Measurements from ENCODE around the gene MLXIP.

The MLXIP gene

DNA sequence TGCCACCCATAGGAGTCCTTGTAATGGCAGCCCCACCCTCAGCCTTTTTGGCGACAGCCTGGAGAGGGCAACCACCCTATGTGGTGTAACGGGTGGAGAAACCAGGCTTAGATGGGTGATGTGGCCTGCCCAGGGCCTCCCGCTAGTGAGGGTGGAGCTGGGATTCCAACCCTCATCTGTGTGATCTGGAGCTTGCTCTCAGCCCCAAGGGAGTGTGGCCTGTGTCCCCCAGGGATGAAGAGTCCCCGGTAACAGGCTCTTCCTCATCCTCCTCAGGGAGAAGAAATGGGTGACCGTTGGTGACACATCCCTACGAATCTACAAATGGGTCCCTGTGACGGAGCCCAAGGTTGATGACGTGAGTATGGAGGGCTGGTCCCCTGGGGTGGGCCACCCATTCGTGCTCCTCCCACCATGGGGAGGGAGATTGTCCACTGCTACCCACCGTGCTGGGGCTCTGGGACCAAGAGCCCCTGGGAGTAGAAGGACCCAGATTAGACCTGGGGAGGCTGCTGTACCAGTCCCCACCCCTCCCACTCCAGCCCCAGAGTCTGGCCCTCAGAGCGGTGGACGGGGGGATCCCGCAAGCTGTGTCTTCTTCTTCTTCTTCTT, 48.0 kb upstream of the MLXIP start:
- H3K4me1 ChIP-seq (ENCODE audit: control insufficient read depth in 2 of 2, insufficient read depth in 1 of 2, low read depth in 1 of 2, low read length in 2 of 2), result peaks cover 3 to 11% of the 10 kb centered on the region in 2 donors
- H2BK120ac ChIP-seq (ENCODE audit: low read depth, low read length), result no peak overlapping the region
- H3K4me3 ChIP-seq (ENCODE audit: low read length in 2 of 2), result no peak overlapping the region
- H3K4me2 ChIP-seq (ENCODE audit: insufficient read depth, low read length, poor library complexity, severe bottlenecking), result no peak overlapping the region
- no peak overlapping the region for H2BK5ac ChIP-seq (ENCODE audit: low read length)
- no peak for DNase-seq (ENCODE audit: low spot score)
- no peaks in the 10 kb centered on the region for H3K27me3 ChIP-seq (ENCODE audit: control insufficient read depth in 3 of 3, insufficient read depth in 3 of 3, low read depth in 1 of 3, low read length in 3 of 3)
- H2AK5ac ChIP-seq (ENCODE audit: low read depth, low read length), result no peak overlapping the region
- H3K27ac ChIP-seq (replicated peaks; ENCODE audit: low read length), result no peak overlapping the region
- H3K23ac ChIP-seq (ENCODE audit: low read depth, low read length, poor library complexity), result peak overlapping the region; percentile 75
- no peaks in the 10 kb centered on the region for H3K9me3 ChIP-seq (replicated peaks in 1 of 2; ENCODE audit: control insufficient read depth in 2 of 2, insufficient read depth in 1 of 2, low read depth in 1 of 2, low read length in 2 of 2)
- no peak overlapping the region for H4K8ac ChIP-seq (ENCODE audit: low read depth, low read length)
- H3K9ac ChIP-seq (ENCODE audit: low read depth, low read length, poor library complexity), result peak overlapping the region; percentile 13
- H3K36me3 ChIP-seq (replicated peaks in 1 of 2; ENCODE audit: control insufficient read depth in 2 of 2, insufficient read depth in 2 of 2, low read length in 2 of 2), result peaks cover 6 to 49% of the 10 kb centered on the region in 2 donors
- no peak overlapping the region for H3K4ac ChIP-seq (ENCODE audit: low read length)
- no CpG with 5 or more reads among the region's 13 CpGs for WGBS, 2 donors (ENCODE audit: extremely low coverage in 2 of 2, insufficient read length in 2 of 2, insufficient replicate concordance in 1 of 2)
- H3K14ac ChIP-seq (ENCODE audit: low read length), result no peak overlapping the region
- no peak overlapping the region for H4K91ac ChIP-seq (ENCODE audit: low read depth, low read length, poor library complexity)
- no peak overlapping the region for H2AFZ ChIP-seq (ENCODE audit: low read length)
- H3K18ac ChIP-seq (ENCODE audit: low read length), result no peak overlapping the region
- H3K79me1 ChIP-seq (ENCODE audit: low read depth, low read length), result peaks cover 25% of the 10 kb centered on the region
- H2BK15ac ChIP-seq (ENCODE audit: low read length), result no peak overlapping the region
- H2BK12ac ChIP-seq (ENCODE audit: low read length), result no peak overlapping the region

DNA sequence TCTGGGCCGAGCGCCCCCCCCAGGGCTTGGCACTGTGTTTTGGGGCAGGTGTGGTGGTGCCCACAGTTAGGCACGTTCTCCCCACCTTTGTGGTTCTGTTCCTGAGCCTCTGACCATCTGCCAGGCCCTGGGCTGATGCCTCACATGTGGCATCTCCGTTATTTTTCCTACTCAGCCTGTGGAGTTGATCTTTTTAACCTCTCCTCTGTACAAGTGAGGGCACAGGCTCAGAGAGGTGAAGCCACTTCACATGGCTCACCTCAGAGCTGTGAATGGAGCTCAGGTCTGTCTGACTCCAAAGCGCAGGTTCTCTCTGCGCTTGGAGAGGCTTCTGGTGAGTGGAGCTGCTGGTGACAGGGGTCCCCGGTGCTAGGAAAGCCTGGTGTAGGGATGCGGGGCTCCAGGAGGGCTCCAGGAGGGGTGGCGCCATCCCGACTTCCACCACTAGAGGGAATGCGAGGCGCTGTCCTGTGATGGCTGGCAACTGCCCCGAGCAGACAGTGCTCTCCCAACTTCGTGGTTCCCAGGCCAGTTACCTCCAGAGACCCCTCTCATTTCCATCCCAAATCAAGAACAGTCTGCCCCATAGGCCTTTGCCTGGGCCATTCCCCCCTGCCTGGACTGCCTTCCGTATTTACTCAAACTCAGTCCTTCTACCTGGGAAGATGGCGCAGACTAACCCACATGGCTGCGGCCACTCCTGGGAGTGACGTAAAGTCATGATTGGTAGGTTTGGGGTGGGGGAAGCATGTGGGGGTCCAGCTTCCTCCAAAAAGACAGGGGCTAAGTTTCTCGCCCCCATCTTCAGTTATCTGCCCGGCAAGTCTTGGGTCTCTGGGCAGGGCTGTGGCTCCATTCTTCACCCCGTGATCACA, 47.0 kb upstream of the MLXIP start:
- Histone ChIP-seq H3K4me1 (ENCODE audit: control insufficient read depth in 2 of 2, insufficient read depth in 1 of 2, low read depth in 1 of 2, low read length in 2 of 2) (peaks cover 3 to 11% of the 10 kb centered on the region in 2 donors), H3K4me3 (ENCODE audit: low read length in 2 of 2) (no peak overlapping the region), H3K9me3 (replicated peaks in 1 of 2; ENCODE audit: control insufficient read depth in 2 of 2, insufficient read depth in 1 of 2, low read depth in 1 of 2, low read length in 2 of 2) (no peaks in the 10 kb centered on the region), H3K36me3 (replicated peaks in 1 of 2; ENCODE audit: control insufficient read depth in 2 of 2, insufficient read depth in 2 of 2, low read length in 2 of 2) (peaks cover 15 to 55% of the 10 kb centered on the region in 2 donors), H2BK12ac (ENCODE audit: low read length) (no peak overlapping the region), H2AFZ (ENCODE audit: low read length) (no peak overlapping the region), H3K27me3 (ENCODE audit: control insufficient read depth in 3 of 3, insufficient read depth in 3 of 3, low read depth in 1 of 3, low read length in 3 of 3) (no peaks in the 10 kb centered on the region), H4K91ac (ENCODE audit: low read depth, low read length, poor library complexity) (no peak overlapping the region), H3K4me2 (ENCODE audit: insufficient read depth, low read length, poor library complexity, severe bottlenecking) (no peak overlapping the region), H3K4ac (ENCODE audit: low read length) (no peak overlapping the region), H3K14ac (ENCODE audit: low read length) (no peak overlapping the region), H3K9ac (ENCODE audit: low read depth, low read length, poor library complexity) (no peak overlapping the region), H2BK120ac (ENCODE audit: low read depth, low read length) (no peak overlapping the region), H2BK5ac (ENCODE audit: low read length) (no peak overlapping the region), H4K8ac (ENCODE audit: low read depth, low read length) (no peak overlapping the region), H3K18ac (ENCODE audit: low read length) (no peak overlapping the region), H2AK5ac (ENCODE audit: low read depth, low read length) (peak overlapping the region; percentile 13), H3K79me1 (ENCODE audit: low read depth, low read length) (peaks cover 21% of the 10 kb centered on the region), H3K27ac (replicated peaks; ENCODE audit: low read length) (no peak overlapping the region), H3K23ac (ENCODE audit: low read depth, low read length, poor library complexity) (no peak overlapping the region), H2BK15ac (ENCODE audit: low read length) (no peak overlapping the region)
- no CpG with 5 or more reads among the region's 21 CpGs for WGBS, 2 donors (ENCODE audit: extremely low coverage in 2 of 2, insufficient read length in 2 of 2, insufficient replicate concordance in 1 of 2)
- DNase-seq (ENCODE audit: low spot score), result no peak

DNA sequence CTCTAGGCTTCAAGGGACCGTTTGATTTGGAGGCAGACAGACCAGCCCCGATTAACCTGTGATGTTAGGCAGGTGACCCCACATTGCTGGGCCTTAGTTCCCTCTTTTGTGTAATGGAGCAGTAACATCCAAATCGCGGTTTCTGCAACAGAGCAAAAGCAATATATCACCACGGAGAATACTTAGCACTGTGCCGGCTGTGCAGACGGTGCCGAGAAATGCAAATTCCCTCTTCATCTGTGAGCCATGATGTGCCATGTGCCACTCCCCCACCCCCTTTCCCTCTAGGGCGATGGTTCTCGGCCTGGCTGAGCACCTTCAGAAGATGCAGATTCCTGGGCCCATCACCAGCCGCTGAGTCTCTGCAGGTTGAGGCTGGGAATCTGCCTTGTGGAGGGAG, 46.0 kb upstream of the MLXIP start:
- Histone ChIP-seq H3K23ac (ENCODE audit: low read depth, low read length, poor library complexity) (no peak overlapping the region), H3K4ac (ENCODE audit: low read length) (no peak overlapping the region), H3K9me3 (replicated peaks in 1 of 2; ENCODE audit: control insufficient read depth in 2 of 2, insufficient read depth in 1 of 2, low read depth in 1 of 2, low read length in 2 of 2) (peaks cover 0 to 2% of the 10 kb centered on the region in 2 donors), H3K27ac (replicated peaks; ENCODE audit: low read length) (no peak overlapping the region), H3K36me3 (replicated peaks in 1 of 2; ENCODE audit: control insufficient read depth in 2 of 2, insufficient read depth in 2 of 2, low read length in 2 of 2) (peaks cover 21 to 65% of the 10 kb centered on the region in 2 donors), H3K4me1 (ENCODE audit: control insufficient read depth in 2 of 2, insufficient read depth in 1 of 2, low read depth in 1 of 2, low read length in 2 of 2) (peaks cover 3 to 11% of the 10 kb centered on the region in 2 donors), H3K27me3 (ENCODE audit: control insufficient read depth in 3 of 3, insufficient read depth in 3 of 3, low read depth in 1 of 3, low read length in 3 of 3) (no peaks in the 10 kb centered on the region), H3K4me3 (ENCODE audit: low read length in 2 of 2) (no peak overlapping the region), H3K9ac (ENCODE audit: low read depth, low read length, poor library complexity) (peak overlapping the region; percentile 82), H3K14ac (ENCODE audit: low read length) (no peak overlapping the region), H2AFZ (ENCODE audit: low read length) (no peak overlapping the region), H2BK15ac (ENCODE audit: low read length) (no peak overlapping the region), H3K4me2 (ENCODE audit: insufficient read depth, low read length, poor library complexity, severe bottlenecking) (no peak overlapping the region), H3K79me1 (ENCODE audit: low read depth, low read length) (peaks cover 21% of the 10 kb centered on the region), H2BK12ac (ENCODE audit: low read length) (no peak overlapping the region), H4K8ac (ENCODE audit: low read depth, low read length) (no peak overlapping the region), H3K18ac (ENCODE audit: low read length) (no peak overlapping the region), H2AK5ac (ENCODE audit: low read depth, low read length) (no peak overlapping the region), H2BK5ac (ENCODE audit: low read length) (no peak overlapping the region), H4K91ac (ENCODE audit: low read depth, low read length, poor library complexity) (no peak overlapping the region), H2BK120ac (ENCODE audit: low read depth, low read length) (no peak overlapping the region)
- DNase-seq (ENCODE audit: low spot score), result no peak
- WGBS, 2 donors (ENCODE audit: extremely low coverage in 2 of 2, insufficient read length in 2 of 2, insufficient replicate concordance in 1 of 2), result no CpG with 5 or more reads among the region's 11 CpGs

DNA sequence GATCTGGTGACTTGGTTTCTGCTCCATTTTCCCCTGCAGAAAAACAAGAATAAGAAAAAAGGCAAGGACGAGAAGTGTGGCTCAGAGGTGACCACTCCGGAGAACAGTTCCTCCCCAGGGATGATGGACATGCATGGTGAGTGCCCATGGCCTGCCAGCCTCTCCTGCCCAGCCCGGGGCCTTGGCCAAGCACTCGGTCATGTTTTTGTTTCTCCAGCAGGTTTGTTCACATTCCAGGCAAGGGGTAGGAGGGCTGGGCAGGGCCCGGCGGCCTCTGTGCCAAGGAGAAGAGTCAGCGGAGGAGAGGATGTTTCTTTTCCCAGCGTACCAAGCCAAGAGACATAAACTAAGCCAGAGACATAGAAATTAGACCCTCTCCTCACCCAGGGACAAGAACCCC, 43.3 kb upstream of the MLXIP start:
- H2AFZ ChIP-seq (ENCODE audit: low read length), result no peak overlapping the region
- no peak overlapping the region for H3K4me2 ChIP-seq (ENCODE audit: insufficient read depth, low read length, poor library complexity, severe bottlenecking)
- H2AK5ac ChIP-seq (ENCODE audit: low read depth, low read length), result no peak overlapping the region
- no peak overlapping the region for H3K14ac ChIP-seq (ENCODE audit: low read length)
- DNase-seq (ENCODE audit: low spot score), result no peak
- peaks cover 26 to 83% of the 10 kb centered on the region in 2 donors for H3K36me3 ChIP-seq (replicated peaks in 1 of 2; ENCODE audit: control insufficient read depth in 2 of 2, insufficient read depth in 2 of 2, low read length in 2 of 2)
- H3K27me3 ChIP-seq (ENCODE audit: control insufficient read depth in 3 of 3, insufficient read depth in 3 of 3, low read depth in 1 of 3, low read length in 3 of 3), result no peaks in the 10 kb centered on the region
- no peak overlapping the region for H2BK15ac ChIP-seq (ENCODE audit: low read length)
- H3K23ac ChIP-seq (ENCODE audit: low read depth, low read length, poor library complexity), result no peak overlapping the region
- no peak overlapping the region for H4K91ac ChIP-seq (ENCODE audit: low read depth, low read length, poor library complexity)
- H2BK120ac ChIP-seq (ENCODE audit: low read depth, low read length), result no peak overlapping the region
- H3K4me3 ChIP-seq (ENCODE audit: low read length in 2 of 2), result no peak overlapping the region
- no peak overlapping the region for H2BK12ac ChIP-seq (ENCODE audit: low read length)
- H3K18ac ChIP-seq (ENCODE audit: low read length), result no peak overlapping the region
- H3K79me1 ChIP-seq (ENCODE audit: low read depth, low read length), result peaks cover 10% of the 10 kb centered on the region
- H3K4ac ChIP-seq (ENCODE audit: low read length), result no peak overlapping the region
- H3K4me1 ChIP-seq (ENCODE audit: control insufficient read depth in 2 of 2, insufficient read depth in 1 of 2, low read depth in 1 of 2, low read length in 2 of 2), result peaks cover 0 to 2% of the 10 kb centered on the region in 2 donors
- no CpG with 5 or more reads among the region's 8 CpGs for whole genome bisulfite sequencing, 2 donors (ENCODE audit: extremely low coverage in 2 of 2, insufficient read length in 2 of 2, insufficient replicate concordance in 1 of 2)
- no peak overlapping the region for H2BK5ac ChIP-seq (ENCODE audit: low read length)
- H3K27ac ChIP-seq (replicated peaks; ENCODE audit: low read length), result no peak overlapping the region
- peaks cover 0 to 2% of the 10 kb centered on the region in 2 donors for H3K9me3 ChIP-seq (replicated peaks in 1 of 2; ENCODE audit: control insufficient read depth in 2 of 2, insufficient read depth in 1 of 2, low read depth in 1 of 2, low read length in 2 of 2)
- no peak overlapping the region for H3K9ac ChIP-seq (ENCODE audit: low read depth, low read length, poor library complexity)
- H4K8ac ChIP-seq (ENCODE audit: low read depth, low read length), result no peak overlapping the region
